Measurements from ENCODE around the gene PTPRN2.
"Not testable (repeated sequence)": the region's sequence is repeated elsewhere in the genome, so short reads cannot be mapped to it uniquely, and the experiment has no call there.

Gene PTPRN2

GRCh38 chr7:158432369-158433341 is 155.0 kb downstream of the PTPRN2 start:
- DNase-seq, result no peak

- no peak for DNase-seq
Observed at GRCh38 chr7:158431941-158432347, 155.7 kb downstream of the PTPRN2 start.

GRCh38 chr7:158431055-158431940 is 156.3 kb downstream of the PTPRN2 start:
- DNase-seq, result no peak

- no peak for DNase-seq
Observed at GRCh38 chr7:158430308-158431034, 157.2 kb downstream of the PTPRN2 start.

GRCh38 chr7:158428837-158429753 is 158.5 kb downstream of the PTPRN2 start:
- no peak for DNase-seq

GRCh38 chr7:158428131-158428836 is 159.3 kb downstream of the PTPRN2 start:
- no peak for DNase-seq

- DNase-seq, result not testable (repeated sequence)
Observed at GRCh38 chr7:158425676-158426075, 161.9 kb downstream of the PTPRN2 start.

GRCh38 chr7:158424531-158424930 is 163.1 kb downstream of the PTPRN2 start:
- no peak for DNase-seq

GRCh38 chr7:158424011-158424410 is 163.6 kb downstream of the PTPRN2 start:
- no peak for DNase-seq

GRCh38 chr7:158422887-158423560 is 164.6 kb downstream of the PTPRN2 start:
- DNase-seq, result no peak

GRCh38 chr7:158422196-158422886 is 165.3 kb downstream of the PTPRN2 start:
- DNase-seq, result no peak

- no peak for DNase-seq
Observed at GRCh38 chr7:158421361-158421760, 166.3 kb downstream of the PTPRN2 start.

- DNase-seq, result no peak
Observed at GRCh38 chr7:158420591-158421340, 166.9 kb downstream of the PTPRN2 start.

GRCh38 chr7:158419238-158419785 is 168.3 kb downstream of the PTPRN2 start:
- no peak for DNase-seq

GRCh38 chr7:158418395-158418794 is 169.2 kb downstream of the PTPRN2 start:
- not testable (repeated sequence) for DNase-seq

- no peak for DNase-seq
Observed at GRCh38 chr7:158416283-158416933, 171.2 kb downstream of the PTPRN2 start.

- DNase-seq, result no peak
Observed at GRCh38 chr7:158415316-158415715, 172.3 kb downstream of the PTPRN2 start.

GRCh38 chr7:158414486-158414961 is 173.1 kb downstream of the PTPRN2 start:
- DNase-seq, result no peak
